ENCODE data around the gene HOATZ.

Gene HOATZ

GRCh38 chr11:111523343-111523742 is 8.8 kb downstream of the HOATZ start:
- Histone ChIP-seq H3K4me3 (ENCODE audit: low read length) (no peak overlapping the region), H3K4me2 (ENCODE audit: low read length) (no peak overlapping the region), H3K36me3 (ENCODE audit: insufficient read depth, low read length) (no peaks in the 10 kb centered on the region), H3K9ac (ENCODE audit: low read depth, low read length) (no peak overlapping the region), H3K4me1 (ENCODE audit: control insufficient read depth, insufficient read depth, low read length) (peaks cover 31% of the 10 kb centered on the region), H3K27me3 (ENCODE audit: control insufficient read depth, insufficient read depth, low read length) (no peaks in the 10 kb centered on the region), H3K9me3 (replicated peaks; ENCODE audit: low read length) (no peaks in the 10 kb centered on the region)

- no peak overlapping the region for H3K4me3 ChIP-seq (ENCODE audit: low read length)
- no peaks in the 10 kb centered on the region for H3K36me3 ChIP-seq (ENCODE audit: insufficient read depth, low read length)
- H3K9me3 ChIP-seq (replicated peaks; ENCODE audit: low read length): no peaks in the 10 kb centered on the region
- H3K27me3 ChIP-seq (ENCODE audit: control insufficient read depth, insufficient read depth, low read length): no peaks in the 10 kb centered on the region
- no peak overlapping the region for H3K4me2 ChIP-seq (ENCODE audit: low read length)
- no peak overlapping the region for H3K9ac ChIP-seq (ENCODE audit: low read depth, low read length)
- H3K4me1 ChIP-seq (ENCODE audit: control insufficient read depth, insufficient read depth, low read length): peaks cover 37% of the 10 kb centered on the region
Measured at GRCh38 chr11:111524056-111524455, 9.5 kb downstream of the HOATZ start.

GRCh38 chr11:111525456-111525855 is 10.9 kb downstream of the HOATZ start:
- no peak overlapping the region for H3K4me2 ChIP-seq (ENCODE audit: low read length)
- H3K9ac ChIP-seq (ENCODE audit: low read depth, low read length): no peak overlapping the region
- peaks cover 35% of the 10 kb centered on the region for H3K4me1 ChIP-seq (ENCODE audit: control insufficient read depth, insufficient read depth, low read length)
- H3K36me3 ChIP-seq (ENCODE audit: insufficient read depth, low read length): no peaks in the 10 kb centered on the region
- H3K27me3 ChIP-seq (ENCODE audit: control insufficient read depth, insufficient read depth, low read length): no peaks in the 10 kb centered on the region
- H3K4me3 ChIP-seq (ENCODE audit: low read length): no peak overlapping the region
- no peaks in the 10 kb centered on the region for H3K9me3 ChIP-seq (replicated peaks; ENCODE audit: low read length)

GRCh38 chr11:111526501-111526900 is 11.9 kb downstream of the HOATZ start:
- no peak overlapping the region for H3K4me3 ChIP-seq (ENCODE audit: low read length)
- H3K27me3 ChIP-seq (ENCODE audit: control insufficient read depth, insufficient read depth, low read length): no peaks in the 10 kb centered on the region
- peaks cover 36% of the 10 kb centered on the region for H3K4me1 ChIP-seq (ENCODE audit: control insufficient read depth, insufficient read depth, low read length)
- peak overlapping the region; percentile 31 for H3K4me2 ChIP-seq (ENCODE audit: low read length)
- H3K9ac ChIP-seq (ENCODE audit: low read depth, low read length): no peak overlapping the region
- H3K9me3 ChIP-seq (replicated peaks; ENCODE audit: low read length): no peaks in the 10 kb centered on the region
- H3K36me3 ChIP-seq (ENCODE audit: insufficient read depth, low read length): no peaks in the 10 kb centered on the region

- Histone ChIP-seq H3K36me3 (ENCODE audit: insufficient read depth, low read length) (no peaks in the 10 kb centered on the region), H3K4me1 (ENCODE audit: control insufficient read depth, insufficient read depth, low read length) (peaks cover 42% of the 10 kb centered on the region), H3K9ac (ENCODE audit: low read depth, low read length) (no peak overlapping the region), H3K4me2 (ENCODE audit: low read length) (no peak overlapping the region), H3K4me3 (ENCODE audit: low read length) (no peak overlapping the region), H3K27me3 (ENCODE audit: control insufficient read depth, insufficient read depth, low read length) (no peaks in the 10 kb centered on the region), H3K9me3 (replicated peaks; ENCODE audit: low read length) (no peaks in the 10 kb centered on the region)
Measured at GRCh38 chr11:111527279-111527678, 12.7 kb downstream of the HOATZ start.

GRCh38 chr11:111528557-111528956 is 14.0 kb downstream of the HOATZ start:
- H3K4me3 ChIP-seq (ENCODE audit: low read length): no peak overlapping the region
- no peak overlapping the region for H3K9ac ChIP-seq (ENCODE audit: low read depth, low read length)
- H3K36me3 ChIP-seq (ENCODE audit: insufficient read depth, low read length): no peaks in the 10 kb centered on the region
- H3K4me2 ChIP-seq (ENCODE audit: low read length): no peak overlapping the region
- H3K9me3 ChIP-seq (replicated peaks; ENCODE audit: low read length): no peaks in the 10 kb centered on the region
- H3K4me1 ChIP-seq (ENCODE audit: control insufficient read depth, insufficient read depth, low read length): peaks cover 45% of the 10 kb centered on the region
- H3K27me3 ChIP-seq (ENCODE audit: control insufficient read depth, insufficient read depth, low read length): no peaks in the 10 kb centered on the region

GRCh38 chr11:111530091-111530490 is 15.5 kb downstream of the HOATZ start:
- H3K4me2 ChIP-seq (ENCODE audit: low read length): no peak overlapping the region
- no peak overlapping the region for H3K4me3 ChIP-seq (ENCODE audit: low read length)
- H3K27me3 ChIP-seq (ENCODE audit: control insufficient read depth, insufficient read depth, low read length): no peaks in the 10 kb centered on the region
- H3K9ac ChIP-seq (ENCODE audit: low read depth, low read length): no peak overlapping the region
- H3K4me1 ChIP-seq (ENCODE audit: control insufficient read depth, insufficient read depth, low read length): peaks cover 51% of the 10 kb centered on the region
- H3K36me3 ChIP-seq (ENCODE audit: insufficient read depth, low read length): no peaks in the 10 kb centered on the region
- H3K9me3 ChIP-seq (replicated peaks; ENCODE audit: low read length): no peaks in the 10 kb centered on the region

- peak overlapping the region; percentile 25 for H3K4me3 ChIP-seq (ENCODE audit: low read length)
- H3K4me1 ChIP-seq (ENCODE audit: control insufficient read depth, insufficient read depth, low read length): peaks cover 46% of the 10 kb centered on the region
Measured at GRCh38 chr11:111531136-111531535, 16.6 kb downstream of the HOATZ start.

GRCh38 chr11:111531687-111532364 is 17.2 kb downstream of the HOATZ start:
- peaks cover 41% of the 10 kb centered on the region for H3K4me1 ChIP-seq (ENCODE audit: control insufficient read depth, insufficient read depth, low read length)
- H3K9me3 ChIP-seq (replicated peaks; ENCODE audit: low read length): no peaks in the 10 kb centered on the region
- H3K36me3 ChIP-seq (ENCODE audit: insufficient read depth, low read length): no peaks in the 10 kb centered on the region
- H3K27me3 ChIP-seq (ENCODE audit: control insufficient read depth, insufficient read depth, low read length): no peaks in the 10 kb centered on the region
- H3K4me2 ChIP-seq (ENCODE audit: low read length): peak overlapping the region; percentile 63
- peak overlapping the region; percentile 31 for H3K4me3 ChIP-seq (ENCODE audit: low read length)
- peak overlapping the region; percentile 51 for H3K9ac ChIP-seq (ENCODE audit: low read depth, low read length)

More at GRCh38 chr11:111531136-111531535, 16.6 kb downstream of the HOATZ start:
- H3K9me3 ChIP-seq (replicated peaks; ENCODE audit: low read length): no peaks in the 10 kb centered on the region
- no peaks in the 10 kb centered on the region for H3K36me3 ChIP-seq (ENCODE audit: insufficient read depth, low read length)
- no peaks in the 10 kb centered on the region for H3K27me3 ChIP-seq (ENCODE audit: control insufficient read depth, insufficient read depth, low read length)
- H3K9ac ChIP-seq (ENCODE audit: low read depth, low read length): peak overlapping the region; percentile 51
- H3K4me2 ChIP-seq (ENCODE audit: low read length): peak overlapping the region; percentile 63

- H3K4me2 ChIP-seq (ENCODE audit: low read length): no peak overlapping the region
- H3K36me3 ChIP-seq (ENCODE audit: insufficient read depth, low read length): no peaks in the 10 kb centered on the region
- H3K4me3 ChIP-seq (ENCODE audit: low read length): no peak overlapping the region
- no peak overlapping the region for H3K9ac ChIP-seq (ENCODE audit: low read depth, low read length)
- peaks cover 36% of the 10 kb centered on the region for H3K4me1 ChIP-seq (ENCODE audit: control insufficient read depth, insufficient read depth, low read length)
- H3K9me3 ChIP-seq (replicated peaks; ENCODE audit: low read length): no peaks in the 10 kb centered on the region
- no peaks in the 10 kb centered on the region for H3K27me3 ChIP-seq (ENCODE audit: control insufficient read depth, insufficient read depth, low read length)
Measured at GRCh38 chr11:111532365-111532709, 17.8 kb downstream of the HOATZ start.

GRCh38 chr11:111535281-111535680 is 20.7 kb downstream of the HOATZ start:
- Histone ChIP-seq H3K4me1 (ENCODE audit: control insufficient read depth, insufficient read depth, low read length) (peaks cover 35% of the 10 kb centered on the region), H3K27me3 (ENCODE audit: control insufficient read depth, insufficient read depth, low read length) (no peaks in the 10 kb centered on the region), H3K4me3 (ENCODE audit: low read length) (no peak overlapping the region)

GRCh38 chr11:111537336-111537860 is 22.8 kb downstream of the HOATZ start:
- Histone ChIP-seq H3K4me2 (ENCODE audit: low read length) (no peak overlapping the region), H3K4me1 (ENCODE audit: control insufficient read depth, insufficient read depth, low read length) (peaks cover 31% of the 10 kb centered on the region), H3K9ac (ENCODE audit: low read depth, low read length) (no peak overlapping the region), H3K27me3 (ENCODE audit: control insufficient read depth, insufficient read depth, low read length) (no peaks in the 10 kb centered on the region), H3K9me3 (replicated peaks; ENCODE audit: low read length) (no peaks in the 10 kb centered on the region), H3K36me3 (ENCODE audit: insufficient read depth, low read length) (no peaks in the 10 kb centered on the region), H3K4me3 (ENCODE audit: low read length) (no peak overlapping the region)

More at GRCh38 chr11:111535281-111535680, 20.7 kb downstream of the HOATZ start:
- no peaks in the 10 kb centered on the region for H3K9me3 ChIP-seq (replicated peaks; ENCODE audit: low read length)
- H3K9ac ChIP-seq (ENCODE audit: low read depth, low read length): no peak overlapping the region
- H3K36me3 ChIP-seq (ENCODE audit: insufficient read depth, low read length): no peaks in the 10 kb centered on the region
- H3K4me2 ChIP-seq (ENCODE audit: low read length): no peak overlapping the region
